Measurements from ENCODE around the gene TJP1.

GRCh38 chr15:29871401-29871800 is 49.1 kb upstream of the TJP1 start:
- no peak for TF ChIP-seq CTCF (IDR thresholded peaks at IDR 0.05)
- no peak for TF ChIP-seq POLR2A (IDR thresholded peaks at IDR 0.05)

All from lower leg skin (tissue), 3 donors.